ACC112 (cell line): ENCODE measurements around the gene DHX38.
"Not testable (repeated sequence)": the region's sequence is repeated elsewhere in the genome, so short reads cannot be mapped to it uniquely, and the experiment has no call there.

Experiments used
- H2AFZ ChIP-seq: fragments of 200-600 bp; sonication (generic); one replicate; pipeline ENCODE4 v1.6.0; 2017; ENCODE audit warnings: antibody characterized with exemption, low read length; ENCODE audit not compliant: unreplicated experiment
- H3K27ac ChIP-seq: fragments of 200-600 bp; sonication (generic); 2 replicates; pipeline ENCODE4 v1.5.1; 2014; ENCODE audit warnings: low read depth, mild to moderate bottlenecking, antibody characterized with exemption, low read length, moderate library complexity
- H3K27me3 ChIP-seq: fragments of 200-600 bp; sonication (generic); 2 replicates; pipeline ENCODE4 v1.6.1; 2014; ENCODE audit warnings: mild to moderate bottlenecking, antibody characterized with exemption, low read length, moderate library complexity, mixed read lengths; ENCODE audit not compliant: insufficient read depth
- H3K36me3 ChIP-seq: fragments of 200-600 bp; sonication (generic); 2 replicates; pipeline ENCODE4 v1.6.1; 2016; ENCODE audit warnings: mild to moderate bottlenecking, antibody characterized with exemption, low read length, moderate library complexity, mixed read lengths; ENCODE audit not compliant: insufficient read depth
- H3K4me1 ChIP-seq: fragments of 200-600 bp; sonication (generic); one replicate; pipeline ENCODE4 v1.6.1; 2016; ENCODE audit warnings: low read length, mixed read lengths; ENCODE audit not compliant: insufficient read depth, unreplicated experiment, control insufficient read depth
- H3K4me3 ChIP-seq: fragments of 200-600 bp; sonication (generic); 2 replicates; pipeline ENCODE4 v1.5.1; 2014; ENCODE audit warnings: mild to moderate bottlenecking, low read depth, low read length
- H3K79me2 ChIP-seq: fragments of 200-600 bp; sonication (generic); one replicate; pipeline ENCODE4 v1.6.0; 2016; ENCODE audit warnings: low read length; ENCODE audit not compliant: control insufficient read depth, unreplicated experiment, insufficient read depth

Gene DHX38

DNA sequence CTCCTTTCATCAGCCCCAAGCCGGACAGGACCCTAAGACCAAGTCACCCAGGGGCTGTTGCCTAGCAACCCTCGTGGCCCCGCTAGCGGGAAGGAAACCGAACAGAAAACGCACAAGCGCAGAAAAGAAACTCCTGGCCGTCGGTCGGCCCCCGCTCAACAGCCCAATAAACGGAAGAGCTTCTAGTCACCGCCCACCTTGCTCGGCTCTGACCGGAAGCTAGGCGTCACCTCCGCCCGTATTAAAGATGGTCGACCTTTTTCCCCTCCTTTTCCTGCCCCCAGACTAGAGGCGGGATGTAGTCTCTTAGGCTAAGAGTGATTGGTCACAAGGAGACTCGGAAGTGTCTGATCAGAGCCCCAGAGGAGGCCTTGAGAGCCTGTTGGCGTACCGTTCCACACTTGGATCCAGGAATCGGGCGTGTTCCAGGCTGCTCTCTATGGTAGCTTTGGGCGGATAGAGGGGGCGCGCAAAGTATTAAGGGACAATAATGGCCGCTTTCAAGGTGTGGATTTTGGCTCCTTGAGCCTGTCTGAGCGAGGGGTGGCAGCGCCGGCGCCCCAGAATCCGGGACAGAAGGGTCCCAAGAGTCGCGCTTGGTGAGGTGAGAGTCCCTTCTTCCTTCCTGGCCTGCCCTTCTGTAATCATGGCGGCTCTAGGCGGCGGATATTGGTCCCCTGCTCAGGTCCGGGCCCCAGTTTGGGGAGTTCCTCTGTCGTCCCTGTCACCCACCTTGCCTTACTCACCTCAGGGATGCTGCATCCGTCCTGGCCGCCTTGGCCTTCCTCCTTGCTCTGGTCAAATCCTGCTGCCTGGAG is at the start of gene DHX38, which contains the start of gene TXNL4B:
Gene DHX38 (plus strand): TSS at position 400 of the 818 bp plus-strand sequence. CDS start 2,311 bp downstream, outside the sequence.
Gene TXNL4B (minus strand): TSS at position 173 of the 818 bp plus-strand sequence. CDS start 2,871 bp downstream, outside the sequence.
- Histone ChIP-seq H3K36me3 (peaks cover 8% of the 10 kb centered on the region), H3K79me2 (peaks cover 69% of the 10 kb centered on the region), H3K4me3 (peak within 1 kb of the TSS; percentile 97)

DNA sequence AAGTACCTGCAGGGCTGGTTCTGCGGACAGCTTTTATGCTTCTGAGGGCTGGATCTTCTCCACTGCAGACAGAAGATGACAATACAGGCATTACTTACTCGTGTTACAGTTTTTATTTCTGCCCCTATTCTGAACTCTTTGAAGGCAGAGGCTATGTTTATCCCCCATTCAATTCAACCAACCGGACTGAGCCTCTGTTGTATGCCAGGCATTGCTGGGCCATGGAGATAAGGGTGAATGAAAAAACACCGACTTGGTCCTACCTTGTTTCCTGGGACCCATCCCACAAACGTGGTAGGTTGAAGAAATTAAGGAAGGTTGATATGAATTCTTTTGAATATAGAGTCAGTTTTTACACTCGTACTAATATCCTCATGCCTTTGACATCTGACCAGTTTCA is 49.4 kb upstream of the DHX38 start:
- Histone ChIP-seq H3K79me2 (no peaks in the 10 kb centered on the region), H3K4me1 (no peaks in the 10 kb centered on the region), H3K27me3 (peaks cover 6% of the 10 kb centered on the region; the same call in 1 of the 2 replicates), H3K27ac (no peak overlapping the region), H3K36me3 (no peaks in the 10 kb centered on the region), H3K4me3 (no peak overlapping the region), H2AFZ (no peak overlapping the region)

More for the DNA sequence above, at the start of gene DHX38, which contains the start of gene TXNL4B:
- Histone ChIP-seq H2AFZ (peak within 1 kb of the TSS; percentile 75), H3K27me3 (no peaks in the 10 kb centered on the region), H3K4me1 (peaks cover 27% of the 10 kb centered on the region), H3K27ac (peak within 1 kb of the TSS; percentile 71)

DNA sequence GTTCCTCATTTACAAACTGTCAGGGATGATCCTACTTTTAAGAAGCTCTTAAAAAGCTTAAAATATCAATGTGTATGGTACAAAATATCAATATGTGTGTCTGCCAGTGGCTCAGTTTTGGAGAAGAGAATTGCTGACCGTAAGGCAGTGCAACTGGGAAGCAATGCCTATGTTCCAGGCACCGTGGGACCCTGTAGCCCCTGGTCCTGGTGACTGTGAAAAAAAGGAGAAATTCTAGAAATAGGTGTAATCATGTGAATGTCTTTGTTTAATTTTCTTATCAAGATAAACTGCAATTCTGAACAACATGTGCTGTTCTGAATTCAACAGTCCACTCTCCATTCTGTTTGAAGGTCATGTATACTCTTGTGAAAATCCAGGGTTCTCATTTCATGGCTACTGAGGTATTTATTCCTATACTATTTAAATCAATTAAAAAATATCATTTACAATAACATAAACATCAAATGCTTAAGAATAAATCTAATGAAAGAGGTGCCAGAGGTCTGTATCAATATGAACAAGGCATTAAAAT is 48.8 kb upstream of the DHX38 start:
- Histone ChIP-seq H3K27ac (no peak overlapping the region), H3K79me2 (no peaks in the 10 kb centered on the region), H3K4me1 (no peaks in the 10 kb centered on the region), H3K36me3 (no peaks in the 10 kb centered on the region), H2AFZ (no peak overlapping the region), H3K4me3 (no peak overlapping the region), H3K27me3 (peaks cover 6% of the 10 kb centered on the region; the same call in 1 of the 2 replicates)

DNA sequence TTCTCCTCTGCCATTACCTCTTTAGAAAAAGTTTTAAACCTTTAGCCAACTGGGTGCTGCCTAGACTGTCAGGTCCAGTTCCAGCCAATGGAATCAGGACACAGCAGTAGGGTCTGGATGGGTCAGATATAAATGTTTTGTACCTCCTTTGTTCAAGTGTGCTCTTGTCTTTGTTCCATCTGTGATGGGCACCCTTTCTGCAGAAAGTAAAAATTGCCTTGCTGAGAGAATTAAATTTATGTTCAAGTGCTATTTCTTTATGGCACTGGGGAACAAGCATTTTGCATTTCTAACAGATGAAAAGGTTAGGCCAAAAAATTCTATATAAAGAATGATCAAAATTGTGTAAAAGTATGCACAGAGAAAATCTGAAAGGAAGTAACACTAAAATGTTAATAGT is 44.5 kb upstream of the DHX38 start:
- Histone ChIP-seq H3K36me3 (no peaks in the 10 kb centered on the region), H3K79me2 (no peaks in the 10 kb centered on the region), H3K4me3 (no peak overlapping the region), H3K4me1 (no peaks in the 10 kb centered on the region), H2AFZ (no peak overlapping the region), H3K27me3 (peaks cover 30% of the 10 kb centered on the region; the same call in 1 of the 2 replicates), H3K27ac (no peak overlapping the region)

DNA sequence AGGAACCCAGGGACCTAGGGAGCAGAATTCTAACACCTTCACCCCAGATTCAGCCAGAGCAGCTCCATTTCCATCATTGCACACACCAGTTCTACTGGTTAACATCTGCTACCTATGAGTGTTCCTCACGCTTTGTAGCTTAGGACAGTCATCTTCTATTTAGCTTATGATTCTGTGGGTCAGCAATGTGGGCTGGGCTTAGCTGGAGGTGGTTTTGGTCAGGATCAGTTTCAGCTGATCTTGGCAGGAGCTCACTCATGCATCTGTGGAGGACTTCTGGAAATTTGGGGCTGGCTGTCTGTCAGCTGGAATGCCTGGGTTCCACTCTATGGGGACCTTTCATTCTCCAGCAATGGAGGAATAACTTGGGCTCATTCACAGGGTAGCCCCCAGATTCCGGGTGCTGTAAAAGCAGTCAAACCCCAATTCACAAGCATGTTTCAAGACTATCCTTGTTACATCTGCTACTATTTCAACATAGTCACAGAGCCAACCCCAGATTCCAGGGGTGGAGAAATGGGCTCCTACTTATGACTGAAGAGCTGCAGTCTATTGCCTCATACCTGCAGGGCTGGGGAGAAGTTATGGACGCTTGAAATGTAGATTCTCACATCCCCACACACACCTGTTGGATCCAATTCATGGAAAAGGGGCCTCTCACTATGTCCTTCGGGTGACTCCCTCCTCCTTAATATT is 42.7 kb upstream of the DHX38 start:
- H3K27me3 ChIP-seq: peaks cover 31% of the 10 kb centered on the region; the same call in 1 of the 2 replicates
- H3K36me3 ChIP-seq: no peaks in the 10 kb centered on the region
- H3K4me1 ChIP-seq: no peaks in the 10 kb centered on the region
- H3K4me3 ChIP-seq: no peak overlapping the region
- H3K79me2 ChIP-seq: no peaks in the 10 kb centered on the region
- no peak overlapping the region for H2AFZ ChIP-seq
- no peak overlapping the region for H3K27ac ChIP-seq

DNA sequence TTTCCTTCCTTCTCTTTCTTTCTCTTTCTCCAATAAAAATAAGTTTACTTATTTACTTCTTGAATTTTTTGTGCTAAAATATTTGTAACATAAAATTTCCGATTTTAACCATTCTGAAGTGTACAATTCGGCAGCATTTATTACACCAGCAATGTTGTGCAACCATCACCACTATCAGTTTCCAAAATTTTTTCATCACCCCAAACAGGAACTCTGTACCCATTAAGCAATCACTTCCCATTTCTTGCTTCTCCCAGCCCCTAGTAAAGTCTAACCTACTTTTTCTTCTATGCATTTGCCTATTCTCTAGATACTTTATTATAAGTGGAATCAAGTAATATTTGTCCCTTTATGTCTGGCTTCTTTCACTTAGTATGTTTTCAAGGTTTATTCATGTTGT is 41.8 kb upstream of the DHX38 start:
- Histone ChIP-seq H3K4me3 (no peak overlapping the region), H3K79me2 (no peaks in the 10 kb centered on the region), H3K27ac (no peak overlapping the region), H3K27me3 (peaks cover 31% of the 10 kb centered on the region; the same call in 1 of the 2 replicates), H3K4me1 (no peaks in the 10 kb centered on the region), H3K36me3 (no peaks in the 10 kb centered on the region), H2AFZ (no peak overlapping the region)

DNA sequence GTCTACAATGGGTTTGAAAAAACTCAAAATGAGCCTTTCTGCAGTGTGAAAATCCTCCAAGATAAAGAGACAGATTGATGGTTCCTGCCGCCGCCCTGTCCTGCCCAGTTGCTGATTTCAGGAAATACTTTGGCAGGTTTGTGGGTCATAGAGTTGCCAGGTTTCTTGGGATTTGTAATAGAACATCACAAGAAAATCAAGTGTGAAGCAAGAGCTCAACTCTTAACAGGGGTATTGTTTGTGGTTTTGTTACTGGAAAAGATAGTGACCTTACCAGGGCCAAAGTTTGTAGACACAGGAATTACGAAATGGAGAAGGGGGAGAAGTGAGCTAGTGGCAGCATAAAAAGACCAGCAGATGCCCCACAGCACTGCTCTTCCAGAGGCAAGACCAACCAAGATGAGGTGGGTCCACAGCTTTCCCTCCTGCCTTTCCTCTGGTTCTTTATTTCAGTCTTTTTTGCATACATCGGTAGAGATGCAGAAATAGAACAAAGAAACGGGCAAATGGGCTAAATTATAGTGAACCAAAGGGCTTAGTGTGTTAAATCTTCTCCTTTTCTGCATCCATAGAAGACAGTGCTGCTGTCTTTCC is 39.3 kb upstream of the DHX38 start, which contains the start of gene HP:
Gene HP (plus strand): TSS at position 252 of the 594 bp plus-strand sequence. CDS start 148 bp downstream, at position 400.
- not testable (repeated sequence) for H3K4me1 ChIP-seq

DNA sequence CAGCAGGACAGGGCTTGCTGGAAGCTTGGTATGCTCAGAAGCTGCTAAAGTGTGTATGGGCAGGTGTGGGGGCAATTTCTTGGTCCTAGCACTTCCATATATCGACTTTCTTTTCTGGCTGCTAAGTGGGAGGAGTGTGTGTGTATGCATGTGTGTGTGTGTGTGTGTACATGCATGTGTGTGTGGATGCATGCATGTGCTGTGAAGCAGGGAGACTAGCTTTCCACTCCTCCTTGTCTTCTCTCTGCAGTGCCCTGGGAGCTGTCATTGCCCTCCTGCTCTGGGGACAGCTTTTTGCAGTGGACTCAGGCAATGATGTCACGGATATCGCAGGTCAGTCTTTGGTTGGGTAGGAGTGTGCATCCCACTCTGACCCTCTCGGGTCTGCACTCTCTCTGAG is 37.7 kb upstream of the DHX38 start:
- Histone ChIP-seq H3K4me1 (no peaks in the 10 kb centered on the region), H2AFZ (no peak overlapping the region), H3K4me3 (no peak overlapping the region), H3K79me2 (no peaks in the 10 kb centered on the region), H3K27ac (no peak overlapping the region), H3K36me3 (no peaks in the 10 kb centered on the region), H3K27me3 (peaks cover 22% of the 10 kb centered on the region)

More for the DNA sequence above, 39.3 kb upstream of the DHX38 start, which contains the start of gene HP:
- H3K4me3 ChIP-seq, H3K79me2 ChIP-seq, H3K27ac ChIP-seq, H3K36me3 ChIP-seq, H2AFZ ChIP-seq: not testable (repeated sequence)
- peaks cover 30% of the 10 kb centered on the region for H3K27me3 ChIP-seq

DNA sequence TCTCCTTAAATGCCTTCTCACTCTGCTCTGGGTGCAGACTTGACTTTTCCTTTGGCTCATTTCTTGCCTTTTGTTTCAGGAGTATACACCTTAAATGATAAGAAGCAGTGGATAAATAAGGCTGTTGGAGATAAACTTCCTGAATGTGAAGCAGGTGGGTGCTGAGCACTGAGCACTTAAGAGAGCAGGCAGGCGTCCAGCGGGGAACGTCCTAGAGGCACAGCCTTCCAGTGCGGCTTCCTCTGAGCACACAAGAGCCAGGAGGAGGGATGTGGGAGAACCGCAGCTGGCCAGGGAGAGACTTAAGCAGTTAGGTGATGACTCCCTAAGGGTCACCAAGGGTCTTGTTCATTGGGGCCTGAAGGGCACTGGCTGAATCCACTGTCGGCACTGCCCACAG is 36.3 kb upstream of the DHX38 start:
- H3K27me3 ChIP-seq: peaks cover 19% of the 10 kb centered on the region
- H3K79me2 ChIP-seq, H3K4me1 ChIP-seq, H3K27ac ChIP-seq, H2AFZ ChIP-seq, H3K4me3 ChIP-seq, H3K36me3 ChIP-seq: not testable (repeated sequence)

DNA sequence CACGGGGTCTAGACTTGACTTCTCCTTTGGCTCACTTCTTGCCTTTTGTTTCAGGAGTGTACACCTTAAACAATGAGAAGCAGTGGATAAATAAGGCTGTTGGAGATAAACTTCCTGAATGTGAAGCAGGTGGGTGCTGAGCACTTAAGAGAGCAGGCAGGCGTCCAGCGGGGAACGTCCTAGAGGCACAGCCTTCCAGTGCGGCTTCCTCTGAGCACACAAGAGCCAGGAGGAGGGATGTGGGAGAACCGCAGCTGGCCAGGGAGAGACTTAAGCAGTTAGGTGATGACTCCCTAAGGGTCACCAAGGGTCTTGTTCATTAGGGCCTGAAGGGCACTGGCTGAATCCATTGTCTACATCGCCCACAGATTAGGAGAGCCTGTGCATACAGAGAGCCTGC is 34.6 kb upstream of the DHX38 start:
- not testable (repeated sequence) for H2AFZ ChIP-seq, H3K4me3 ChIP-seq, H3K27ac ChIP-seq, H3K4me1 ChIP-seq, H3K79me2 ChIP-seq, H3K36me3 ChIP-seq
- H3K27me3 ChIP-seq: peaks cover 13% of the 10 kb centered on the region
